Fibroblast of mammary gland (primary cell): ENCODE data around the gene SUMF1.

Experiments used
- DNase-seq: peaks from one replicate; pipeline ENCODE4 v3.0.0-alpha.2; 2010; ENCODE audit warnings: low read depth
- H3K4me3 ChIP-seq: 2 replicates; pipeline ENCODE4 v1.5.1; 2011; ENCODE audit warnings: low read depth, mild to moderate bottlenecking, low read length, moderate library complexity; ENCODE audit not compliant: control insufficient read depth
- CTCF ChIP-seq: conservative IDR thresholded peaks from 2 replicates; pipeline ENCODE4 v1.5.1; 2011; ENCODE audit warnings: low read depth, low read length, inconsistent platforms; ENCODE audit not compliant: control insufficient read depth, insufficient read depth

Gene SUMF1

GRCh38 chr3:4497005-4497692 is 30.1 kb upstream of the SUMF1 start:
- no peak overlapping the region for H3K4me3 ChIP-seq
- TF ChIP-seq CTCF, result no peak
- DNase-seq, result no peak

- no peak for DNase-seq
- TF ChIP-seq CTCF, result no peak
- H3K4me3 ChIP-seq, result no peak overlapping the region
Measured at GRCh38 chr3:4496087-4496452, 29.0 kb upstream of the SUMF1 start.

GRCh38 chr3:4495294-4496086 is 28.4 kb upstream of the SUMF1 start:
- TF ChIP-seq CTCF, result no peak
- H3K4me3 ChIP-seq, result no peak overlapping the region
- DNase-seq, result no peak

- no peak for DNase-seq
- no peak overlapping the region for H3K4me3 ChIP-seq
- TF ChIP-seq CTCF, result no peak
Measured at GRCh38 chr3:4494895-4495264, 27.8 kb upstream of the SUMF1 start.

- DNase-seq, result peak; percentile 25
- no peak for TF ChIP-seq CTCF
- peak overlapping the region; percentile 85 for H3K4me3 ChIP-seq
Measured at GRCh38 chr3:4493941-4494894, 27.1 kb upstream of the SUMF1 start.
